Measurements from ENCODE around the gene SLIT3. TPM values are rescaled to one million over a fixed set of nuclear protein-coding genes. Genes with fewer than 3 reads are reported as not detected.

The SLIT3 gene
- total RNA-seq, 1 donor from 2014 or later: 31.8 TPM

DNA sequence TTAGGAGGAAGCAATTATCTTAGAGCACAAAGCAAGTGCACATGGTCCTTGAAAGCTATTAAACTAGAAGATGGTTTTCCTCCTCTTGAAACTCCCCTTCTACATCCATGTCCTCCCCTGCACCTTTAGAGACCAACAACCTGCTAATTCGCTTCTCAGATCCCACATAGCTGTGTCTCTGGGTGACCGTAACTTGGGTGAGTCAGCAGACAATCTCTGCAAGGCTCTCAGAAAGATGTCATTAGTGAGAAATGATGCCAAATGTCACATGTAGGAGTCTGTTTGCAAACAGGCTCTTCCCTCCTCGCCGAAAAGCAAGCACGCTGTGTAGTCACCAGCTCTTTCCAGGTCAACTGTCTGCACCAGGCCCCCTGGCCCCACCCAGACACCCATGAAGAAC lies 291.8 kb downstream of the SLIT3 start:
- no peak overlapping the region for H3K27ac Mint-ChIP-seq (ENCODE audit: unreplicated experiment)
- DNase-seq (ENCODE audit: extremely low spot score, unreplicated experiment): no peak
- H3K4me1 Mint-ChIP-seq (ENCODE audit: unreplicated experiment): peaks cover 27% of the 10 kb centered on the region
- peaks cover 2% of the 10 kb centered on the region for H3K27me3 Mint-ChIP-seq (ENCODE audit: unreplicated experiment)
- H3K4me3 Mint-ChIP-seq (ENCODE audit: unreplicated experiment): no peak overlapping the region
- TF ChIP-seq, protein P1, sequence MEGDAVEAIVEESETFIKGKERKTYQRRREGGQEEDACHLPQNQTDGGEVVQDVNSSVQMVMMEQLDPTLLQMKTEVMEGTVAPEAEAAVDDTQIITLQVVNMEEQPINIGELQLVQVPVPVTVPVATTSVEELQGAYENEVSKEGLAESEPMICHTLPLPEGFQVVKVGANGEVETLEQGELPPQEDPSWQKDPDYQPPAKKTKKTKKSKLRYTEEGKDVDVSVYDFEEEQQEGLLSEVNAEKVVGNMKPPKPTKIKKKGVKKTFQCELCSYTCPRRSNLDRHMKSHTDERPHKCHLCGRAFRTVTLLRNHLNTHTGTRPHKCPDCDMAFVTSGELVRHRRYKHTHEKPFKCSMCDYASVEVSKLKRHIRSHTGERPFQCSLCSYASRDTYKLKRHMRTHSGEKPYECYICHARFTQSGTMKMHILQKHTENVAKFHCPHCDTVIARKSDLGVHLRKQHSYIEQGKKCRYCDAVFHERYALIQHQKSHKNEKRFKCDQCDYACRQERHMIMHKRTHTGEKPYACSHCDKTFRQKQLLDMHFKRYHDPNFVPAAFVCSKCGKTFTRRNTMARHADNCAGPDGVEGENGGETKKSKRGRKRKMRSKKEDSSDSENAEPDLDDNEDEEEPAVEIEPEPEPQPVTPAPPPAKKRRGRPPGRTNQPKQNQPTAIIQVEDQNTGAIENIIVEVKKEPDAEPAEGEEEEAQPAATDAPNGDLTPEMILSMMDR (IDR thresholded peaks at IDR 0.05): no peak
- no peaks in the 10 kb centered on the region for H3K36me3 Mint-ChIP-seq (ENCODE audit: unreplicated experiment)
- no peaks in the 10 kb centered on the region for H3K9me3 Mint-ChIP-seq (ENCODE audit: unreplicated experiment)

DNA sequence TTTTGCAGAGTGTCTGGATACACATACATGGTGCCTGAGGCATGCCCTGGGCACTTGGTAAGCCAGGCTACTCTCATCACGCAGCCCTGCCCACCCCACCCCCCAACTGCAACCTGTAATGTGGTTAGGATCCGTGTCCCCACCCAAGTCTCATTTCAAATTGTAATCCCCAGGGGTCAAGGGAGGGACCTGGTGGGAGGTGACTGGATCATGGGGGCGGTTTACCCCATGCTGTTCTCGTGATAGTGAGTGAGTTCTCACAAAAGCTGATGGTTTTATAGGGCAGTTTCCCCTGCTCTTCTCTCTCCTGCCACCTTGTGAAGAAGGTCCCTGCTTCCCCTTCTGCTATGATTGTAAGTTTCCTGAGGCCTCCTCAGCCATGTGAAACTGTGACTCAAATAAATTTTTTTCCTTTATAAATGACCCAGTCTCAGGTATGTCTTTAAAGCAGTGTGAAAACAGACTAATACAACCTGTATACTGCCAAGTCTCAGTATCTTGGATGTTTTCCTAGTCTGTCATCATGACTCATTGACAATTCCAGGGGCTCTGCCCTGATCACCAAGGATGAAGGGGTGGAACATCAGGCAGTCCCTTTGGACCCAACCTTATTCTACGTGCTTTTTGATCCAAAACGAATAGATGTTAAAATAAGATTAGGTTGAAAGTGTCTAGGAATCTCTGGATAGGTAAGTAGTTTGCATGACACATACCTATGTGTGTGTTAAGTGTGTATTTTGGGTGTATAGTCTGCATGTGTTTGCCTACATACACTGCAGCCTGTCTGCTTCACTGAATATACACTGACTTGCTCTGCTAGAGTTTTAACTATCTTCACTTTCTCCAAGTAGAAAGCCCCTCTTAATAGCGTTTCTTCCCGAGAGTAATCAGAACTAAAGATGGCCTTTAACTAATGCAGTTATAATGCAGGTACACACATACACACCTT lies 293.8 kb downstream of the SLIT3 start:
- no peaks in the 10 kb centered on the region for H3K9me3 Mint-ChIP-seq (ENCODE audit: unreplicated experiment)
- DNase-seq (ENCODE audit: extremely low spot score, unreplicated experiment): no peak
- TF ChIP-seq, protein P1 (IDR thresholded peaks at IDR 0.05): no peak
- H3K36me3 Mint-ChIP-seq (ENCODE audit: unreplicated experiment): no peaks in the 10 kb centered on the region
- H3K4me1 Mint-ChIP-seq (ENCODE audit: unreplicated experiment): peaks cover 41% of the 10 kb centered on the region
- H3K27ac Mint-ChIP-seq (ENCODE audit: unreplicated experiment): no peak overlapping the region
- no peak overlapping the region for H3K4me3 Mint-ChIP-seq (ENCODE audit: unreplicated experiment)
- no peaks in the 10 kb centered on the region for H3K27me3 Mint-ChIP-seq (ENCODE audit: unreplicated experiment)

DNA sequence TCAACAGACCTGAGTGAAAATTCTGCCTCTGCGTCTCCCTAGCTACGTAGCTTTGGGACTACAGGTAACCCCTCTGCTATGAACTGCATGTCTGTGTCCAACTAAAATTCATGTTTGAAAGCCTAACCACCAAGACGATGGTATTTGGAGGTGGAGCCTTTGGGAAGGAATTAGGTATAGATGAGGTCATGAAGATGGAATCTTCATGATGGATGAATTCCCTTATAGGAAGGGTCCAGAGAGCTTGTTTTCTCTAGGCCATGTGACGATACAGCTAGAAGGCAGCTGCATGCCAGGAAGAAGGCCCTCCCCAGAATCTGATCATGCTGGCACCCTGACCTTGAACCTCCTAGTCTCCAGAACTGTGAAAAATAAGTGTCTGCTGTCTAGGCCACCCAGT lies 296.4 kb downstream of the SLIT3 start:
- peaks cover 38% of the 10 kb centered on the region for H3K4me1 Mint-ChIP-seq (ENCODE audit: unreplicated experiment)
- H3K9me3 Mint-ChIP-seq (ENCODE audit: unreplicated experiment): no peaks in the 10 kb centered on the region
- no peak for DNase-seq (ENCODE audit: extremely low spot score, unreplicated experiment)
- H3K36me3 Mint-ChIP-seq (ENCODE audit: unreplicated experiment): no peaks in the 10 kb centered on the region
- peak overlapping the region; percentile 24 for H3K27ac Mint-ChIP-seq (ENCODE audit: unreplicated experiment)
- H3K4me3 Mint-ChIP-seq (ENCODE audit: unreplicated experiment): no peak overlapping the region
- H3K27me3 Mint-ChIP-seq (ENCODE audit: unreplicated experiment): no peaks in the 10 kb centered on the region
- TF ChIP-seq, protein P1 (IDR thresholded peaks at IDR 0.05): no peak

DNA sequence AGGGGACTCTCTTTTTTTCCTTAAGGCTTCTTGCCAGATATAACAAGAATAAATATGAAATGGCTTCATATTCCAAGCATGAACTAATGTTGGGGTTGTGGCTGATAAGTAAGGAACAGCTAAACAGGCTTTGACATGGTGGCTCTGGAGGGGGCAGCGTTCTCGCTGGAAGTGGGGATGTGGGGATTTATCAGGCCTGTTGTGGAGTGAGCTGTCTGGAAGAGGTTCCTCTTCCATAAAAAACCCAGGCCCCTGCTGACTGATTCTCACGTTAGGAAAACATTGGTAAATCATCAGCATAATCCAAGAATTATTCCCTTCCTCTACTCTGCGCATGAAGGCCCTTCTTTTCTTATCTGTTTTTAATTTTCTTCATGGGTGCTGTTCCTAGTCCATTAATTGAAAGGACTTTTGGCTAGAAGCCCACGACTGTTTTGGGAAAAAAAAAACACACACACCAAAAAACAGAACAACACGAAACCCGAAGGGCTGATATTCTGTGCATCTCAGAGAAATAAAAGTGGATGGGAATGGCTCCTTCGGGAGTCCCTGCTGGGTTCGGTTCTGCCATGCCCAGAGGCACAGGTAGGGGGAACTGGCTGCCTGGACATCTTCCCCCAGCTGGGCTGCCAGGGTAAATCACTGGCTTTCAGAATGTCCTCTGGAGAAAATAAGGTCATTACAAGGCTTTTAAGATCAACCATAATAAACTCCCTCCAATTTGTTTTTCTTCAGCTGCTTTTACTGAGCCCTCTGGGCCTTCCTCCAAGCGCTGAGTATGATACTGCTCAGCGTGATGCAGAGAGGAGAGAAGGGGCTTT lies 297.0 kb downstream of the SLIT3 start:
- Mint-ChIP-seq H3K9me3 (ENCODE audit: unreplicated experiment) (no peaks in the 10 kb centered on the region), H3K27me3 (ENCODE audit: unreplicated experiment) (no peaks in the 10 kb centered on the region), H3K27ac (ENCODE audit: unreplicated experiment) (peak overlapping the region; percentile 80), H3K4me1 (ENCODE audit: unreplicated experiment) (peaks cover 38% of the 10 kb centered on the region), H3K4me3 (ENCODE audit: unreplicated experiment) (no peak overlapping the region), H3K36me3 (ENCODE audit: unreplicated experiment) (no peaks in the 10 kb centered on the region)
- DNase-seq (ENCODE audit: extremely low spot score, unreplicated experiment): no peak
- TF ChIP-seq, protein P1 (IDR thresholded peaks at IDR 0.05): peak; percentile 59
